LHCN-M2 (cell line): ENCODE data around the gene ERG. TPM values are rescaled to one million over a fixed set of nuclear protein-coding genes. Genes with fewer than 3 reads are reported as not detected.

ENCODE experiments used
- DNase-seq: peaks from one replicate; pipeline ENCODE4 v3.0.0-alpha.2; 2012; ENCODE audit warnings: low read depth
- total RNA-seq: library from RNA; depleted of rRNA; stranded (reverse); fragments of >200 nt; gene quantifications from 2 replicates; pipeline ENCODE4 v1.2.3, GENCODE V29; 2014

ERG gene
- total RNA-seq, 1 experiment from 2014 or later: not detected

- DNase-seq: peak; percentile 14
Measured at GRCh38 chr21:38475519-38475918, 22.8 kb downstream of the ERG start.

- DNase-seq: no peak
Measured at GRCh38 chr21:38474796-38475195, 23.5 kb downstream of the ERG start.

GRCh38 chr21:38474124-38474523 lies 24.2 kb downstream of the ERG start:
- DNase-seq: no peak

DNA sequence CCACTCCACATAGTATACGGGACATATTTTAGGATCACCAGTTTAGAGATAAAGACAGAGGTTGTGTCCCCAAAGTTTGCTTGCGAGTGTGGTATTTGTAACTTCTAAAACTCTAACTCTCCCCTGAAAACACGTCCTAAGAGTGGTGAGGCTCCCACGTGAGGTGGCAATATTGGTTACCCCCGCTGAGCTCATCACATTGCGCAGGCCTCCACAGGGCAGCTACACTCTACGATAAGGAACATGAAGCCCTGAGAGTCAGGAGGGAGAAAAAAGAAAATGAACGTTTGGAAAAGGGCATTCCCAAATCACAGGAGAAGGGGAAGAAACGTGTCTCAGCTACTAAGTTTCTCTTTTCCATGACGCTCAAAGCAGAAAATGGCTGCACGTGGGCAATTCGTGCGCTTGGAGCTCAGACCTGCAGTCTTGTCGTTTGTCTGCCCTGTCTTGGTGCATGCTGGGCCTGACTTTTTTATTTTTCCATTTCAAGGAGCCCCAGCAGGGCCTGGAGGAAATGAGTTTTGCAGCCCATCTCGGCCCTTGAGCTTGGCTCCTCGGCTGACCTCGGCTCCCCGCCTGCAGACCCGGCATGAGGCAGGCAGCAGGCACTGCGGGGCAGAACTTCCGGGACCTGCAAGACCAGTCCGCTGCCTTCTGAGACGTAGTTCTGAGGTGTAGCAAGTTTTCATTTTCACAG lies 25.7 kb downstream of the ERG start:
- no peak for DNase-seq

DNA sequence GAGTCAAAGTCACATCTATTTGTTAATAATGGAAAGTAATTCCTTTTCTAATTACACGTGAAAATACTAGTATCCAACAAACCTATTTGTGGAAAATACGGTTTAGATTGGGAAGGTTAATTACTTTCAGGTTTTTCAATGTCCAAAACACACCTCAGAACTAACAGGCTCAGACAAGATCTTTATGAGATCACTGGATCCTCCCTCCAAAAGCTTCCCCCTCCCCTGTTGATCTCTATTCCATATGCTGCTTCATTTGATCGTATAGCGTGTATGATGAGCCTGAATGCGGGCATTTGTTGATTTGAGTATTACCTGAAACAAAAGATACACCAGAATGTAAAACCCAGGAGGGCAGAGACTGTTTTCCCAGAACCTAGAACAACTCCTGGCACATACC lies 26.5 kb downstream of the ERG start:
- DNase-seq: no peak

GRCh38 chr21:38470755-38471154 lies 27.5 kb downstream of the ERG start:
- no peak for DNase-seq

DNA sequence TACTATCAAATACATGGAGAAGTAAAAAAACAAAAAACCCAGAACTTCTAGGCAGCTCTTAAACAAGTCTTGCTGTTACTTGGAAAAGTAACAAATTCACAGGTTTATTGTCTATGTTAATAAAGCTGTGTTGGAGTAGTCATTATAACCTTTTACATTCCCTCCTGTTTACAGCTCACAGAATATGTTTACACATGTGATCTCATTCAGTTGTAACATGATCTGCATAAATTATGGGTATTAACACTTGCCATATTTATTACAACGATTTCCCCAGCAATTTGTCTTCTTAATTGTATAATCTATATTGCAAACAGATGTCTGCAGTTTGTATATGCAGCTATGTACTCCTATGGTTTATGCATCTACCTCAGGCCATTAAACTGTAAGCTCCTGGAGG lies 28.6 kb downstream of the ERG start:
- no peak for DNase-seq

- DNase-seq: no peak
Measured at GRCh38 chr21:38468989-38469388, 29.3 kb downstream of the ERG start.

- DNase-seq: no peak
Measured at GRCh38 chr21:38467911-38468310, 30.4 kb downstream of the ERG start.

DNA sequence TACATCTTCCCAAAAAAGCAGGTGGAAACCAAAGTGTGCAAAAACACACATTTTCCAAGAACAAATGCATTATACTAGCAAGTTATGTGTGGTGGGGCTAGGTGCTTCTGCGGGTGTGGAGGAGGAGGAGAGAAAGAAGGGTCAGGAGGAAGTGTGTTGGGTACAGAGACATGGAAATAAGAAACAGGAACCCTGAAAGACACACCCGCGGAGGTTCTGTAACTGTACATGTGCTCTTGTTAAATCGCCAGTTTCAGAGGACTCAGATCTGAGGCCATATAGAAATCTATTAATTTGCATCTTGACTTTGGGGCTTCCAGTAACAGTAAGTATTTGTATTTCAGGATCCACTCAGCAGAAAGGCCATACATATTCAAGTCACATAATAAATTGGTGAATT lies 30.9 kb downstream of the ERG start:
- no peak for DNase-seq

- no peak for DNase-seq
Measured at GRCh38 chr21:38460171-38460742, 38.0 kb downstream of the ERG start.

DNA sequence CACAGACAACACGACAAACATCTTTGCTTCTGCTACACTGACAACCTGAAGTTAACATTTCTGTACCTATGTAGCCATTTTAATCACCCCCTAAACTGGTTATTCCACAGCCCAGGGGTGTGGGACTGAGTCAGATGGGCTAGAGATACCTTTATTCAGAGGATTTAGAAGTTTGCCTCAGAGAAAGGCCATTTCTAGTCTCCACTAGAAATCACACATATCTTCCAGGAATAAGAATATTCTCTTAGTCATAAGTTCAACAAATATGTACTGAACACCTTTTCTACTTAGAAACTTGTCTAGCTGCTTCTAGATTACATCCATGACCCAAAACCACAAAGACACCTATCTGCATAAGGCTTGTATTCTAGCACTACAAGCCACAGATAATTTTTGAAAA lies 38.8 kb downstream of the ERG start:
- no peak for DNase-seq

DNA sequence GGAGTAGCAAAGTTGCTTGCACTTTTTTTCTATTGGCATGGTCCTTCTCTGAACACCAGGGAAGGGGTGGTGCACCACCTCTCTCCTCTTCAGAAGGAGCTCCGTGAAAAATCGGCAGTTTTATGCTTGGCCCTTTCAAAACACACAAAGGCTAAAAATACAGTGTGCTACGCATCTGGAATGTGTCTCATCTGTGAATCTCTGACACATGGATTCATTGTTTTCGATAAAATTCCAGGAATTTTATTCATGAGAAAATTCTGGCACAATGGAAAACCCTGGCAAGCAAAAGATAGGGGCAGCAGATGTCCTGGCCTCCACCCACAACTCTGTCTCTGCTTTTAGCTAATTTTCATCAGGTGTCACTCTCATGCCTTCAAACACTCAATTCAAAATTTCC lies 42.9 kb downstream of the ERG start:
- peak; percentile 1 for DNase-seq

DNA sequence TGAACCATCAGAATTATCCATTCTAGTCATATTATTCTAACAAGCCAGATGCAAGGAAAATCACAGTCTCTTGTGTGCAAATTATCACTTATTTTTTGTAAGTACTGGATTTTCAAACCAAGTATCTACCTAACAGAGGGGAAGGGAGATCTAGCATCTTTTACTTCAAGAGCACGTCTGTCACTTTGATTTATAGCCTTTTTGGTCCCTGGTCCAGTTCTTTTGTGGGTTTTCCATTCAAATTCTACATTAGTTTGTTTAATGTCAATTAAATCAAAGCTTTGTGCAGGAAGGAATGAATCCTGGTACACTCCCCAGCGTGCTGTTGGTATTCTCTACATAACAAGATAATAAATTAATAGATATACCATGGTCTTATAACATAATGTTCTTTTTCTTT lies 43.6 kb downstream of the ERG start:
- no peak for DNase-seq

- DNase-seq: no peak
Measured at GRCh38 chr21:38454161-38454560, 44.1 kb downstream of the ERG start.

GRCh38 chr21:38448671-38449385 lies 49.4 kb downstream of the ERG start:
- no peak for DNase-seq

- DNase-seq: no peak
Measured at GRCh38 chr21:38447611-38448010, 50.7 kb downstream of the ERG start.

GRCh38 chr21:38444691-38445090 lies 53.6 kb downstream of the ERG start:
- no peak for DNase-seq

GRCh38 chr21:38443110-38443509 lies 55.2 kb downstream of the ERG start:
- DNase-seq: no peak

GRCh38 chr21:38441153-38441552 lies 57.1 kb downstream of the ERG start:
- DNase-seq: no peak

- peak; percentile 25 for DNase-seq
Measured at GRCh38 chr21:38440746-38441145, 57.5 kb downstream of the ERG start.

- no peak for DNase-seq
Measured at GRCh38 chr21:38439957-38440356, 58.3 kb downstream of the ERG start.

- DNase-seq: no peak
Measured at GRCh38 chr21:38439426-38439825, 58.9 kb downstream of the ERG start.
